ENCODE results near the gene TCF3. TPM values are rescaled to one million over a fixed set of nuclear protein-coding genes. Genes with fewer than 3 reads are reported as not detected.

The TCF3 gene
- polyA plus RNA-seq: 40.0 to 59.0 TPM (median 44.4 TPM) in 3 replicates
- polyA plus RNA-seq (2011; ENCODE audit: low read depth): 63.3 TPM
- polyA plus RNA-seq (2011; cell fraction: cytosol; rRNA removed): 32.9 and 98.1 TPM in 2 replicates
- polyA plus RNA-seq (2011; cell fraction: nucleus; rRNA removed): 60.2 and 79.7 TPM in 2 replicates
- polyA plus RNA-seq (2012; ENCODE audit: low replicate concordance): 35.5 and 85.2 TPM in 2 replicates
- 23.6 to 54.3 TPM (median 31.8 TPM) in 3 replicates for polyA minus RNA-seq
- polyA minus RNA-seq (2011; cell fraction: cytosol; rRNA and poly(A)+ RNA removed): 161 TPM
- polyA minus RNA-seq (2011; cell fraction: nucleus; rRNA and poly(A)+ RNA removed): 40.1 and 47.3 TPM in 2 replicates

- Histone ChIP-seq H3K9me3 (ENCODE audit: control insufficient read depth, low read depth, low read length) (no peaks in the 10 kb centered on the region), H3K4me1 (ENCODE audit: control insufficient read depth, extremely low read depth, insufficient read depth, low read length) (peaks cover 4% of the 10 kb centered on the region), H4K20me1 (ENCODE audit: control insufficient read depth, extremely low read depth, insufficient read depth, low read length) (no peaks in the 10 kb centered on the region), H3K4me3 (ENCODE audit: control insufficient read depth in 2 of 3, extremely low read depth in 1 of 3, insufficient read depth in 2 of 3, low read depth in 1 of 3, low read length in 3 of 3) (peak within 1 kb of the TSS; percentile 66 to 81 (median 77)), H3K27ac (ENCODE audit: control insufficient read depth, insufficient read depth, low read length) (peak within 1 kb of the TSS; percentile 99), H3K79me2 (ENCODE audit: control insufficient read depth, insufficient read depth, low read length) (peaks cover 29% of the 10 kb centered on the region), H3K4me2 (ENCODE audit: control insufficient read depth, extremely low read depth, insufficient read depth, low read depth, low read length) (peak within 1 kb of the TSS; percentile 80), H3K9me1 (ENCODE audit: control insufficient read depth, extremely low read depth, insufficient read depth, low read length) (no peaks in the 10 kb centered on the region), H3K27me3 (ENCODE audit: control insufficient read depth, extremely low read depth, insufficient read depth, low read length) (no peaks in the 10 kb centered on the region), H2AFZ (ENCODE audit: control insufficient read depth, low read length) (peak within 1 kb of the TSS; percentile 95), H3K36me3 (ENCODE audit: control insufficient read depth in 2 of 2, extremely low read depth in 1 of 2, insufficient read depth in 2 of 2, low read length in 2 of 2) (peaks cover 8 to 12% of the 10 kb centered on the region in 2 experiments), H3K9ac (ENCODE audit: control insufficient read depth, extremely low read depth, insufficient read depth, low read length) (peak within 1 kb of the TSS; percentile 98)
- dilution Hi-C loops (cut with MboI; ENCODE audit: extremely low pct_ligation_motif_present, low sequenced_read_pairs): no loop called here
- TF ChIP-seq CTCF (optimal IDR thresholded peaks at IDR 0.05 in 1 of 3, IDR thresholded peaks at IDR 0.05 in 1 of 3, conservative IDR thresholded peaks at IDR 0.05 in 1 of 3; ENCODE audit: extremely low read depth in 1 of 3, insufficient read depth in 2 of 3, low read length in 3 of 3): no peak
- TF ChIP-seq EZH2 (IDR thresholded peaks at IDR 0.05; ENCODE audit: low read length): no peak
- DNase-seq (ENCODE audit: low read depth, low spot score): peak; percentile 86
- peak; percentile 90 for FAIRE-seq
These were observed at the start of gene TCF3 for GRCh38 chr19:1652471-1653299. Gene TCF3, minus strand, starts transcription at chr19:1652615. Its CDS starts 2,367 bp downstream, at chr19:1650248.

DNA sequence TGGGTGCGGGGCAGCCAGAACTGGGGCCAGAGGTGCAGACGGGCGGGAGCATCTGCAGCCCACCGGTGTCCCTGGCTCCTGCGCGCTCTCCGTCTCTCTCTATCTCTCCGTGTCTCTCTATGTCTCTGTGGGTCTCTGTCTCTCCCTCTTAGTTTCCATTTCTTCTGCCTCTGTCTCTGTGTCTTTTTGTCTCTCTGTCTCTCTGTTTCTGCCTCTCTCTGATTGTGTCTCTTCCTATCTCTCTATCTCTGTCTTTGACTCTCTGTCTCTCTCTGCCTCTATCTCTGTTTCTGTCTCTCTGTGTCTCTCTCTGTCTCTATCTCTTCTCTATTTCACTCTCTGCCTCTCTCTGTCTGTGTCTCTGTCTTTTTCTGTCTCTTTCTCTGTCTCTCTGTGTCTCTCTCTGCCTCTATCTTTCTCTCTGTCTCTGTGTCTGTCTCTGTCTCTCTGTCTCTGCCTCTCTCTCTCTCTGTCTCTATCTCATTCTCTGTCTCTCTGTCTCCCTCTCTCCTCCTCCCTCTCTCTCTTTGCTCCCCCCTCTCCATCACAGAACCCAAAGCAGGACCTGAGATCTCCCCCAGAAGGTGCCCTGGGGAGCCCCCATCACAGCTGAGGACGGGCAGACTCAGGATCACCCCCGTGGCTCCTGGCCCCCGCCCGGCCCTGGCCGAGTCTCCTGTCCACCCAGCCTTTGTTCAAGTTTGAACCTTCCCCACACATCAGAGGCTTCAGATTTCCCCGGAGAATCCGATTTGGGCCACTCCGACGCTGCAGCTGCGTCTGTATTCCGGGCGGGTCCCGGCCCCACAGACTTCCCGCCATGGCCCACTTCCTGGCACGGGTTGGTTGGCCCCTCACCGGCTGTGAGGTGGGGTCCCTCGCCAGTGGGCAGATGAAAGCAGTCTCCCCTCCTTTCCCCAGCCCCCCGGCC lies 48.6 kb upstream of the TCF3 start:
- no peak for DNase-seq (ENCODE audit: low read depth, low spot score)
- Histone ChIP-seq H3K4me3 (ENCODE audit: control insufficient read depth in 2 of 3, extremely low read depth in 1 of 3, insufficient read depth in 2 of 3, low read depth in 1 of 3, low read length in 3 of 3) (no peak overlapping the region), H3K4me1 (ENCODE audit: control insufficient read depth, extremely low read depth, insufficient read depth, low read length) (no peaks in the 10 kb centered on the region), H4K20me1 (ENCODE audit: control insufficient read depth, extremely low read depth, insufficient read depth, low read length) (no peaks in the 10 kb centered on the region), H3K36me3 (ENCODE audit: control insufficient read depth in 2 of 2, extremely low read depth in 1 of 2, insufficient read depth in 2 of 2, low read length in 2 of 2) (no peaks in the 10 kb centered on the region), H3K79me2 (ENCODE audit: control insufficient read depth, insufficient read depth, low read length) (no peaks in the 10 kb centered on the region), H3K4me2 (ENCODE audit: control insufficient read depth, extremely low read depth, insufficient read depth, low read depth, low read length) (no peak overlapping the region), H3K9me1 (ENCODE audit: control insufficient read depth, extremely low read depth, insufficient read depth, low read length) (no peaks in the 10 kb centered on the region), H3K9ac (ENCODE audit: control insufficient read depth, extremely low read depth, insufficient read depth, low read length) (no peak overlapping the region), H3K27ac (ENCODE audit: control insufficient read depth, insufficient read depth, low read length) (no peak overlapping the region), H2AFZ (ENCODE audit: control insufficient read depth, low read length) (no peak overlapping the region), H3K9me3 (ENCODE audit: control insufficient read depth, low read depth, low read length) (peaks cover 2% of the 10 kb centered on the region), H3K27me3 (ENCODE audit: control insufficient read depth, extremely low read depth, insufficient read depth, low read length) (peaks cover 30% of the 10 kb centered on the region)
- TF ChIP-seq EZH2 (IDR thresholded peaks at IDR 0.05; ENCODE audit: low read length) (no peak), CTCF (optimal IDR thresholded peaks at IDR 0.05 in 1 of 3, IDR thresholded peaks at IDR 0.05 in 1 of 3, conservative IDR thresholded peaks at IDR 0.05 in 1 of 3; ENCODE audit: extremely low read depth in 1 of 3, insufficient read depth in 2 of 3, low read length in 3 of 3) (no peak)
- dilution Hi-C loops (cut with MboI; ENCODE audit: extremely low pct_ligation_motif_present, low sequenced_read_pairs): no loop called here
- no peak for FAIRE-seq

Data from keratinocyte (primary cell).